Cardiac muscle cell (in vitro differentiated cells and primary cell): ENCODE results near the gene ARHGEF12. TPM values are rescaled to one million over a fixed set of nuclear protein-coding genes. Genes with fewer than 3 reads are reported as not detected.

Source experiments
- DNase-seq, 2 donors: peaks; one replicate each; pipeline versions ENCODE4 v3.0.0 to v3.0.0-alpha.2; 2010 to 2017; ENCODE audit warnings: low read depth in 1 of 2, low spot score in 1 of 2
- H3K27ac ChIP-seq: fragments of 200-600 bp; sonication (generic); 2 replicates; pipeline ENCODE4 v1.5.1; 2016
- H3K27me3 ChIP-seq: fragments of 200-600 bp; sonication (generic); 2 replicates; pipeline ENCODE4 v1.6.0; 2016; ENCODE audit warnings: control low read depth
- H3K36me3 ChIP-seq: fragments of 200-600 bp; sonication (generic); 2 replicates; pipeline ENCODE4 v1.5.1; 2016; ENCODE audit warnings: control low read depth
- H3K4me1 ChIP-seq: fragments of 200-600 bp; sonication (generic); 2 replicates; pipeline ENCODE4 v1.8.1; 2017; ENCODE audit warnings: low read depth, mild to moderate bottlenecking, mixed run types
- H3K4me3 ChIP-seq: fragments of 200-600 bp; sonication (generic); 2 replicates; pipeline ENCODE4 v1.5.1; 2016; ENCODE audit warnings: mild to moderate bottlenecking
- H3K9me3 ChIP-seq: fragments of 200-600 bp; sonication (generic); 2 replicates; pipeline ENCODE4 v1.5.1; 2017; ENCODE audit warnings: low read depth, mild to moderate bottlenecking, control low read depth
- CTCF ChIP-seq: IDR thresholded peaks from 2 replicates; pipeline ENCODE4 v1.5.1; 2012; ENCODE audit warnings: low read depth, mild to moderate bottlenecking, low read length
- polyA plus RNA-seq: library from polyadenylated mRNA; unstranded; fragments of >200 nt; fragmentation: Nextera tagmentation; extraction: Ambion mirVana; gene quantifications from 2 replicates; pipeline ENCODE4 v1.2.1, GENCODE V29; 2016
- total RNA-seq: library from RNA; depleted of rRNA; stranded (reverse); fragments of >200 nt; gene quantifications from 2 replicates; pipeline ENCODE4 v1.2.3, GENCODE V29; 2016

Gene ARHGEF12
- total and polyA plus RNA-seq, 2 experiments from 2014 or later, result 21.7 to 43.4 TPM

GRCh38 chr11:120372296-120372695, 36.1 kb downstream of the ARHGEF12 start:
- no peak for TF ChIP-seq CTCF
- Histone ChIP-seq H3K4me3 (no peak overlapping the region), H3K27me3 (no peaks in the 10 kb centered on the region), H3K36me3 (no peaks in the 10 kb centered on the region), H3K4me1 (no peaks in the 10 kb centered on the region), H3K27ac (no peak overlapping the region), H3K9me3 (no peaks in the 10 kb centered on the region)
- no peak for DNase-seq

GRCh38 chr11:120375076-120375475, 38.9 kb downstream of the ARHGEF12 start:
- DNase-seq, result no peak
- no peaks in the 10 kb centered on the region for H3K27me3 ChIP-seq
- H3K9me3 ChIP-seq, result no peaks in the 10 kb centered on the region
- no peak for TF ChIP-seq CTCF
- no peaks in the 10 kb centered on the region for H3K4me1 ChIP-seq
- H3K27ac ChIP-seq, result no peak overlapping the region
- no peaks in the 10 kb centered on the region for H3K36me3 ChIP-seq
- no peak overlapping the region for H3K4me3 ChIP-seq

GRCh38 chr11:120376547-120377182, 40.5 kb downstream of the ARHGEF12 start:
- no peak overlapping the region for H3K27ac ChIP-seq
- no peaks in the 10 kb centered on the region for H3K9me3 ChIP-seq
- no peaks in the 10 kb centered on the region for H3K27me3 ChIP-seq
- no peaks in the 10 kb centered on the region for H3K4me1 ChIP-seq
- no peak overlapping the region for H3K4me3 ChIP-seq
- TF ChIP-seq CTCF, result no peak
- no peak for DNase-seq
- no peaks in the 10 kb centered on the region for H3K36me3 ChIP-seq

GRCh38 chr11:120378474-120378873, 42.3 kb downstream of the ARHGEF12 start:
- no peak for TF ChIP-seq CTCF
- no peak overlapping the region for H3K4me3 ChIP-seq
- H3K27ac ChIP-seq, result no peak overlapping the region
- no peak for DNase-seq
- no peaks in the 10 kb centered on the region for H3K9me3 ChIP-seq
- no peaks in the 10 kb centered on the region for H3K4me1 ChIP-seq
- no peaks in the 10 kb centered on the region for H3K36me3 ChIP-seq
- H3K27me3 ChIP-seq, result no peaks in the 10 kb centered on the region

- no peak overlapping the region for H3K27ac ChIP-seq
- no peak overlapping the region for H3K4me3 ChIP-seq
- H3K9me3 ChIP-seq, result no peaks in the 10 kb centered on the region
- DNase-seq, result no peak
- no peak for TF ChIP-seq CTCF
- H3K4me1 ChIP-seq, result peaks cover 15% of the 10 kb centered on the region
- no peaks in the 10 kb centered on the region for H3K36me3 ChIP-seq
- no peaks in the 10 kb centered on the region for H3K27me3 ChIP-seq
Measured at GRCh38 chr11:120381401-120381800, 45.2 kb downstream of the ARHGEF12 start.
